Vagina (tissue), 2 donors: ENCODE measurements around the gene NEUROG2.

Source experiments
- POLR2A ChIP-seq, 2 donors: fragments of 450-650 bp; IDR thresholded peaks; one replicate each; pipeline ENCODE4 v1.6.1; 2017; ENCODE audit warnings: antibody characterized with exemption in 2 of 2, mild to moderate bottlenecking in 2 of 2, moderate library complexity in 2 of 2
- TF ChIP-seq, protein P1 (sequence below), 3 experiments: fragments of 450-650 bp in 2 of 3; fragments of 200-600 bp in 1 of 3; sonication (generic) in 1 of 3; IDR thresholded peaks; one replicate each; pipeline ENCODE4 v1.5.1; 2017 to 2019; ENCODE audit warnings: antibody characterized with exemption in 3 of 3, mild to moderate bottlenecking in 2 of 3, moderate library complexity in 2 of 3

DNA sequence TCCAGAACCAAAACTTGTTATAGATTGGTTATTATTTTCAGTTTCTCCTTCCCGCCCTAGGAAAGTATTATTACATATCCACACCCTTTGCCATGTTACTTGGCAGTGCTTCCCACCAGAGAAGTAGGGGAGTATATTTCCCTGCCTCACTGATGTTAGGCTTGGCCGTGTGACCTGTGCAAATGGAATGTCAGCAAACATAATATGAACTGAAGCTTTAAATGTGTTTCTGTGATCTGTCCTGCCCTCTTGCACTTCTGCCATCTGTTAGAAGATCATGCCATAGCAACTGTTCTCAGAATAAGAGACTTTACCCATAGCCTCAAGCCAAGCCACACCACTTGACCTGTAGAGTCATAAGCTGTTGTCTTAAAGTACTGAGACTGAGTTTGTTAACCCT lies 36.7 kb upstream of the NEUROG2 start:
- TF ChIP-seq, protein P1, sequence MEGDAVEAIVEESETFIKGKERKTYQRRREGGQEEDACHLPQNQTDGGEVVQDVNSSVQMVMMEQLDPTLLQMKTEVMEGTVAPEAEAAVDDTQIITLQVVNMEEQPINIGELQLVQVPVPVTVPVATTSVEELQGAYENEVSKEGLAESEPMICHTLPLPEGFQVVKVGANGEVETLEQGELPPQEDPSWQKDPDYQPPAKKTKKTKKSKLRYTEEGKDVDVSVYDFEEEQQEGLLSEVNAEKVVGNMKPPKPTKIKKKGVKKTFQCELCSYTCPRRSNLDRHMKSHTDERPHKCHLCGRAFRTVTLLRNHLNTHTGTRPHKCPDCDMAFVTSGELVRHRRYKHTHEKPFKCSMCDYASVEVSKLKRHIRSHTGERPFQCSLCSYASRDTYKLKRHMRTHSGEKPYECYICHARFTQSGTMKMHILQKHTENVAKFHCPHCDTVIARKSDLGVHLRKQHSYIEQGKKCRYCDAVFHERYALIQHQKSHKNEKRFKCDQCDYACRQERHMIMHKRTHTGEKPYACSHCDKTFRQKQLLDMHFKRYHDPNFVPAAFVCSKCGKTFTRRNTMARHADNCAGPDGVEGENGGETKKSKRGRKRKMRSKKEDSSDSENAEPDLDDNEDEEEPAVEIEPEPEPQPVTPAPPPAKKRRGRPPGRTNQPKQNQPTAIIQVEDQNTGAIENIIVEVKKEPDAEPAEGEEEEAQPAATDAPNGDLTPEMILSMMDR (IDR thresholded peaks at IDR 0.05): no peak
- TF ChIP-seq POLR2A (IDR thresholded peaks at IDR 0.05): no peak
